ENCODE results near the gene INSYN2A.
A peak's percentile ranks its signal among the peaks of the same experiment; 100 is the strongest.

The INSYN2A gene

DNA sequence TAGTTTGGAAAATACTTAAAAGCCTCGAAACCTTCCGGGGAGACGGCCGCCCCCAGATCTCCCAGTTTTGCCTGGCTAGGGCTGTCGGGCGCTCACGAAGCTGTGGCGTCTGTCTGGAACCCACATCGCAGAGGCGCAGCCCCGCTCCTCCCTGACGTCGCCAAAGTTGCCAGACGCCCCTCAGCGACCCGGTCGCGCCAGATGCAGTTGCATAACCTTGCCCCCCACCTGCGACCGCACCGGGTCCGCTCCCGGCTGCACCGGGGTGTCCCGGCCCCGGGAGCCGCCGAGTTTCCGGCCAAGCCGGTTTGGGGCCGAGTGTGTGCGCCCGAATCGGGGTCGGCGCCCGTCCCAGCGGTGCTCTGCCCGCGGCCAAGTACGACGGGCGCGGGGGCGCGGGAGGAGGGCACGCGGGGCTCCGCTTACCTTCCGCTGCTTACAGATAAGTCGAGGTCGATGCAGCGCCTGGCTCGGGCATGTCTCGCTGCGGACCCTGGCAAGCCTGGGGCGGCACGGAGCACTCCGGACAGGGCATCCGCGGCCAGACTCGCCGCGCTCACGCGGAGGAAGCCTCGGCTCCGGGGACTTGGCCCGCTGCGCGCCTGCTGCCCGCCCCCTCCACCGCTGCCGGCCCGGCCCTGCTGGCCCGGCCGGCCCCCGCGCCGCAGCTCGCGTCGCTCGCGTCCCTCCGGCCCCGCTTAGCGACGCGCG is 665 bp downstream of the INSYN2A start:
- H3K4me3 ChIP-seq (ENCODE audit: low read depth, low read length), result peak overlapping the region; percentile 60

GRCh38 chr10:127195041-127195506 is 1.3 kb downstream of the INSYN2A start:
- peak overlapping the region; percentile 60 for H3K4me3 ChIP-seq (ENCODE audit: low read depth, low read length)

DNA sequence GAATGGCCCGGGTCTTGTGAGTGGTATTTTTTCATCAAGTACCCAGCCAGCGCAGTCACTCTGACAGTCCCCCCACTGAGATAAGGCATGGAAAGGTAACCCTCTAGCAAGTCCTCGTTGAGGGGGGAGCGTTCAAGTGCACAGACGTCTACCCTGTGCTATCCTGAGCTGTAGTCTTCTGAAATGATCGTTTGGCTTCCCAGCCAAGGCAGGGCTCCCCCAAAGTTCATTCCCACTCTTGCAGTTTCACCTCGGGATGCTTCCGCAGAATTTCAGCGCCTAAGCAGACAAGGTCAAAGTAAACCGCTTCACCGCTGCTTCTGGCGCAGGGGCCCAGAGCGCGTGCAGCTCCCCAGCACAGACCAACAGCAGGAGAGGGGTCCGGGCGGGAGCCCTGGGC is 1.8 kb downstream of the INSYN2A start:
- H3K4me3 ChIP-seq (ENCODE audit: low read depth, low read length), result peak overlapping the region; percentile 60

DNA sequence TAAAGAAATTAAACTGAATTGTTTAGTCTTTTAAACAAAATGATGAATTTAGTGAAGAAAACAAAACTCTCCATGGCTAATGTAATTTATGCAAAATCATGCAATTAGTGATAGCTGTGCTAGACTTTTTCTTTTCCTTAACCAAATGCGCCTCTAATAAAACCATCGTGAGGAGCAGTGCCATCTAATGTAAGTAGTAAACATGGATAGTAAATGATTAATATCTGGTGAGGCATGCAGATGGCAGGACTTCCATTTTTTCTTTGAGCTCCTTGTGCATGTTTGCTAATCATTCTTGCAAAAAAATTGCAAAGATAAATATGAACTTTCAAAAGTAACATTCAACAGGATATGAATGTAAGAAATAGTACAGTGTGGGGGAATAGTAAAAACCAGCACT is 2.3 kb downstream of the INSYN2A start:
- H3K4me3 ChIP-seq (ENCODE audit: low read depth, low read length), result no peak overlapping the region

GRCh38 chr10:127193125-127193524 is 3.3 kb downstream of the INSYN2A start:
- no peak overlapping the region for H3K4me3 ChIP-seq (ENCODE audit: low read depth, low read length)

GRCh38 chr10:127190427-127190826 is 6.0 kb downstream of the INSYN2A start:
- H3K4me3 ChIP-seq (ENCODE audit: low read depth, low read length), result no peak overlapping the region

GRCh38 chr10:127189226-127189625 is 7.2 kb downstream of the INSYN2A start:
- H3K4me3 ChIP-seq (ENCODE audit: low read depth, low read length), result no peak overlapping the region

- no peak overlapping the region for H3K4me3 ChIP-seq (ENCODE audit: low read depth, low read length)
These were observed 9.6 kb downstream of the INSYN2A start for GRCh38 chr10:127186813-127187212.

- no peak overlapping the region for H3K4me3 ChIP-seq (ENCODE audit: low read depth, low read length)
These were observed 11.8 kb downstream of the INSYN2A start for GRCh38 chr10:127184582-127184981.

DNA sequence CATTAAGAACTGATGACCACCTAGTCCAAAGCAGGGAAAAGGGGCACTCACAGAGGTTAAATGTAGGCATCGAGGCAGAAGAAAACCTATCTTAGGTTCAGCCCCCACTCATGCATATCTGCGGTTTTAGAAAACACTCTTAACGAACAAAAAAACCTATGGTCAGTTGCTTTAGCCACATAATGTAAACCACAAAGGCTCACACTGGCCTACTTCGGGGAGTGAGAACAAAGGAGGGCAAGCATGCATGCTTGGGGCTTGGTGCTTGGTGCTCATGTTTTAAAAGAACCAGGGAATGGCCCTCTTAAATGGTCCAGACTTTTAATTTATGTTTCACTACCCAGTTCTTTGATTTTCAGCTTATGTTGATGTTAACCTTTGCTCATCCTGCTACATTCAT is 14.2 kb downstream of the INSYN2A start:
- H3K4me3 ChIP-seq (ENCODE audit: low read depth, low read length), result no peak overlapping the region

DNA sequence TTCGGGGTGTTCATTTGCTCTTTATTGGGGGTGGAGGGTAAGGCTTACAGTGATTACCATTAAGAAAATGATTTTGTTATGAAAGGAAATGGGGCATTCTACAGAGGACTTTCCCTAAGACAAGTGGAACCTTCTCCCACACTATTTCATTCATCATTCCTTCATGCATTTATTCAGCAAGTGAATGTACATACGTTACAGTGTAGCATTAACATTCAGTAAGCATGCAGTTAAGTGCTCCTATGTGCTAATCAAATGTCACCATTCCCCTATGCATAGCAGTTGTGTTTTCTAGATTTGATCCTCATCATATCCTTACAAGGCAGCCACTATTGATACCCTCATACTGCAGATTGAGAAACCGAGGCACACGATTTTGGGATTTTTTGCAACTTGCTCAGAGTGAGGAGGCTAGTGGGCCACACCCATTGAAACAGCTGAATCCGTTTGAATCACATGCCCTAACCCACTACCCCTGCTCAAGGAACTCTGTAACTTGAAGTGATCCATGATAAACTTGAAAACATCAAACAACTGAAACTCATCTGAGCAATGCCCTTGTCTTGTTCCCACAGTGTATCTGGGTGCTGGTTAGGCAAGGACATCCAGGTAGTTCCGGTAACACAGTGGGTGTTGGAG is 16.7 kb downstream of the INSYN2A start:
- no peak overlapping the region for H3K4me3 ChIP-seq (ENCODE audit: low read depth, low read length)

GRCh38 chr10:127176649-127177048 is 19.7 kb downstream of the INSYN2A start:
- H3K4me3 ChIP-seq (ENCODE audit: low read depth, low read length), result no peak overlapping the region

DNA sequence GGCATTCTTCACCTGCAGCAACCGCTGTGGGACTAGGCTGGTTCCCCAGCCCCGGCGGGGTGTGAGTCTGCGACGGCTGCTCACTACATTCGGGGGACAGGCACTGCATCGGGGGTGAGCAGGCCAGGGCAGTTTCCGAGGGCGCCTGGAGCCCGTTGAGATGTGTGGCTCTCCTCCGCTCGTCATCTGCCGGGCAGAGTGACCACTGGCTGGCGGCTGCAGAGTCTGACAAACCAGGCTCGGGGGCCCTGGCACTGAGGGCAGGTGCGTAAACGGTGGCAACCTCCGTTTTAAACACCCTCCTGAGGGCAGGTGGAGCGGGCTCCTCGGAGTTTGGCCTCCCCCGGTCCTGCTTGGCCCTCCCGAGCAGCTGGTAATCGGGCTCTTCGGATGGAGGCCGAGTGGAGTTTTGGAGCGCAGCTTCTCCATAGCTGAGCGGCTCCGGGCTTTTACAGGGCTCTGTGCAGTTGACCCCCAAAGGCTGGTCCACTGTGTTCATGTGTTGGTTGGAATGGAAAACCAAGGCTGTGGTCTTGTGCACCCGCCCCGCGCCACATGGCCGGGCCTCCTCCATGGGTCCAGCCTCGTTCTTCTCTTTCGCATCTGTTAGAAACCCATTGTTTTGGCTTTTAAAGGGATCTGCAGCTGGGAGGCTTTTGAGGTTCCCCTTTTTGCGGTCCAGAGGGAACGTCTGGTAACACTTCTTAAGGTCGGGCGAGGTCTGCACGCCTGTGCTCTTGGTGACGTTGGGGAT is 20.9 kb downstream of the INSYN2A start:
- no peak overlapping the region for H3K4me3 ChIP-seq (ENCODE audit: low read depth, low read length)

DNA sequence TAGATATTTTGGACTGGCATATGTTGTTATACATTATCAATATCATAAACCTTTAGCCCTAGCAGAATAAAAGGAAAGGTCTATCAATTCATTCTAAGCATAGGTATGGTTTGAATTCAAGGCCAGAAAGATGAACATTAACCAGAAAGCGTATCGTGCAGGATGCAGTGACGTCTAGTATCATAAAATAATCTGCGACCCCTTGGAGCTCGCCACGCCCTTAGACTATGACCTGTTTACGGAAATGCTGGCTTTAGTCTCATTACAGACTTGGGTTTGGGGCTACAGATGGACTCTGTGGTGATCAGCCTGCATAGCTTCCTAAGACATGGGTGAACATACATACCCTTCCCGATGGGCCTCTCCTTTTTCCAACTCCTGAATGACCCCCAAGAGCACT is 21.5 kb downstream of the INSYN2A start:
- no peak overlapping the region for H3K4me3 ChIP-seq (ENCODE audit: low read depth, low read length)

DNA sequence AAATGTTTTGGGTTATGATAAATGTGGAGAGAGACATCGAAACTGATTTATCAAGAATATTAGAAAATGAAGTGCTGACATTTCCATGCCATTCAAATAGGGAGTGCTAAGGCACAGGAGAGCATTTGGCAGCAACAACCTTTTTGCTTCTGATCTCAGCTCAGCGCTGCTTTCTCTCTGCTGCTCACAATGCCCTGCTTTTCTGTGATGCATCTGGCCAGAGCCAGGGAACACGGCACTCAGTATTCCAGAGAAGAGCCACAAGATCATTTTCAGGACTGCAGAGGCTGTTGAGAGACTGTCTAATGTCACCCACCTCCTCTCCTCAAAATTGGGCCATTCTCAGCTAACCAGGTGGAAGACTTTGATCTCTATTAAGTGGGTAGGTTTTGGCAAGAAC is 28.1 kb downstream of the INSYN2A start:
- no peak overlapping the region for H3K4me3 ChIP-seq (ENCODE audit: low read depth, low read length)

DNA sequence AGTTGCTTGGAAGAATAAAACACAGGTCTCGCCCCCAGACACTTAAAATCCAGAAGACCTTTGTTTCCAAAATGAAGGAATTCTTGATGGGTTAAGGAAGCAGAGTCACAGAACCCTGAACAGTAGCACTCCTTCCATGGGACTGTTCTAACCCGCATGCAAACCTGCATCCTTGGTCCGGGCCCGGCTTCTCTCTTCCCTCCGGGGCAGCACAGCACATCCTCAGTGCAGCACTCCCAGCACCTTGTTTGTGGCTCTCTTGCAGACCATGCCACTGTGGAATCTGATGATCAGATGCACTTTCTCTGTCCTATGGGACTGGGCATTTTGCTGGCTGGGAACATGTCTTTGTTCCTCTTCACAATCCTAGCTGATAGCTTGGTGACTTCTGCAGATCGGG is 33.5 kb downstream of the INSYN2A start:
- no peak overlapping the region for H3K4me3 ChIP-seq (ENCODE audit: low read depth, low read length)

- H3K4me3 ChIP-seq (ENCODE audit: low read depth, low read length), result no peak overlapping the region
These were observed 34.9 kb downstream of the INSYN2A start for GRCh38 chr10:127161482-127161881.

- H3K4me3 ChIP-seq (ENCODE audit: low read depth, low read length), result no peak overlapping the region
These were observed 36.6 kb downstream of the INSYN2A start for GRCh38 chr10:127159648-127160245.

DNA sequence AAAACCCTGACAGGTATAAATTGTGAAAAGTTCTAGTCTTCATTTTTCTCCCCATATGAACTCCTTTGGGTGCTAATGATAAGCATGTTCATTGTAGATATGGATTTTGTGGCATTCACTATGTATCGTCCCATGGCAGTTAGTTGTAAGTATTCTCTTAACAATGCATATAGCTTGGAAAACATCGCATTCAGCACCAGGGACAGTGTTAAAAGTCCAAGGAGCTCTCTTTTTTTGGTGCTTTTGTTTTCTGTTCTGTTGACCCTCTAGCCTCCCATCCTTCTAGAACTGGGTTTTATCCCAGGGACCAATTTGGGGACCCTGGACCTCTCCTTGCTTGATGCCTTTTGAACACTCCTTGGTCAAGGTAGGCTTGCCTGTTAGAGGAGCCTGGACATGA is 37.7 kb downstream of the INSYN2A start:
- H3K4me3 ChIP-seq (ENCODE audit: low read depth, low read length), result no peak overlapping the region

- no peak overlapping the region for H3K4me3 ChIP-seq (ENCODE audit: low read depth, low read length)
These were observed 38.7 kb downstream of the INSYN2A start for GRCh38 chr10:127157506-127158200.

GRCh38 chr10:127157089-127157488 is 39.3 kb downstream of the INSYN2A start:
- no peak overlapping the region for H3K4me3 ChIP-seq (ENCODE audit: low read depth, low read length)
